Measurements from ENCODE around the gene SYP. TPM values are rescaled to one million over a fixed set of nuclear protein-coding genes. Genes with fewer than 3 reads are reported as not detected.
A peak's percentile ranks its signal among the peaks of the same experiment; 100 is the strongest.

SYP gene
- total RNA-seq, 1 experiment from 2014 or later = 1.9 TPM

GRCh38 chrX:49190821-49191573 lies 9.0 kb downstream of the SYP start:
- Histone ChIP-seq H3K36me3 (replicated peaks; ENCODE audit: control insufficient read depth, insufficient read depth, low read length) (no peaks in the 10 kb centered on the region), H3K4me3 (ENCODE audit: insufficient read depth, low read depth, low read length) (peak overlapping the region; percentile 68), H3K27me3 (ENCODE audit: control insufficient read depth, insufficient read depth, low read length) (no peaks in the 10 kb centered on the region)
- peak; percentile 93 for DNase-seq

GRCh38 chrX:49189606-49190005 lies 10.4 kb downstream of the SYP start:
- no peaks in the 10 kb centered on the region for H3K27me3 ChIP-seq (ENCODE audit: control insufficient read depth, insufficient read depth, low read length)
- DNase-seq = no peak
- H3K36me3 ChIP-seq (replicated peaks; ENCODE audit: control insufficient read depth, insufficient read depth, low read length) = no peaks in the 10 kb centered on the region
- H3K4me3 ChIP-seq (ENCODE audit: insufficient read depth, low read depth, low read length) = no peak overlapping the region

GRCh38 chrX:49188468-49189076 lies 11.4 kb downstream of the SYP start:
- DNase-seq = no peak
- H3K4me3 ChIP-seq (ENCODE audit: insufficient read depth, low read depth, low read length) = no peak overlapping the region
- H3K36me3 ChIP-seq (replicated peaks; ENCODE audit: control insufficient read depth, insufficient read depth, low read length) = no peaks in the 10 kb centered on the region
- no peaks in the 10 kb centered on the region for H3K27me3 ChIP-seq (ENCODE audit: control insufficient read depth, insufficient read depth, low read length)

GRCh38 chrX:49187526-49187925 lies 12.5 kb downstream of the SYP start:
- Histone ChIP-seq H3K4me3 (ENCODE audit: insufficient read depth, low read depth, low read length) (peak overlapping the region; percentile 63; the same call in 1 of the 2 replicates), H3K27me3 (ENCODE audit: control insufficient read depth, insufficient read depth, low read length) (no peaks in the 10 kb centered on the region), H3K36me3 (replicated peaks; ENCODE audit: control insufficient read depth, insufficient read depth, low read length) (no peaks in the 10 kb centered on the region)
- DNase-seq = no peak

GRCh38 chrX:49187028-49187394 lies 13.0 kb downstream of the SYP start:
- H3K4me3 ChIP-seq (ENCODE audit: insufficient read depth, low read depth, low read length) = peak overlapping the region; percentile 63
- DNase-seq = peak; percentile 71

GRCh38 chrX:49186125-49187027 lies 13.6 kb downstream of the SYP start, which contains the start of gene PRICKLE3:
Gene PRICKLE3 (minus strand): TSS chrX:49186373. CDS start chrX:49186297, 76 bp downstream.
- no peaks in the 10 kb centered on the region for H3K36me3 ChIP-seq (replicated peaks; ENCODE audit: control insufficient read depth, insufficient read depth, low read length)
- peak; percentile 86 for DNase-seq
- H3K27me3 ChIP-seq (ENCODE audit: control insufficient read depth, insufficient read depth, low read length) = no peaks in the 10 kb centered on the region
- H3K4me3 ChIP-seq (ENCODE audit: insufficient read depth, low read depth, low read length) = peak within 1 kb of the TSS; percentile 63

More at GRCh38 chrX:49187028-49187394, 13.0 kb downstream of the SYP start:
- H3K36me3 ChIP-seq (replicated peaks; ENCODE audit: control insufficient read depth, insufficient read depth, low read length) = no peaks in the 10 kb centered on the region
- H3K27me3 ChIP-seq (ENCODE audit: control insufficient read depth, insufficient read depth, low read length) = no peaks in the 10 kb centered on the region

GRCh38 chrX:49184294-49185281 lies 15.4 kb downstream of the SYP start:
- Histone ChIP-seq H3K4me3 (ENCODE audit: insufficient read depth, low read depth, low read length) (peak overlapping the region; percentile 38), H3K27me3 (ENCODE audit: control insufficient read depth, insufficient read depth, low read length) (no peaks in the 10 kb centered on the region), H3K36me3 (replicated peaks; ENCODE audit: control insufficient read depth, insufficient read depth, low read length) (peaks cover 1% of the 10 kb centered on the region; the same call in 1 of the 2 replicates)
- peak; percentile 86 for DNase-seq

GRCh38 chrX:49183701-49184281 lies 16.2 kb downstream of the SYP start:
- Histone ChIP-seq H3K27me3 (ENCODE audit: control insufficient read depth, insufficient read depth, low read length) (no peaks in the 10 kb centered on the region), H3K36me3 (replicated peaks; ENCODE audit: control insufficient read depth, insufficient read depth, low read length) (peaks cover 3% of the 10 kb centered on the region), H3K4me3 (ENCODE audit: insufficient read depth, low read depth, low read length) (no peak overlapping the region)
- no peak for DNase-seq

- Histone ChIP-seq H3K27me3 (ENCODE audit: control insufficient read depth, insufficient read depth, low read length) (no peaks in the 10 kb centered on the region), H3K36me3 (replicated peaks; ENCODE audit: control insufficient read depth, insufficient read depth, low read length) (peaks cover 3% of the 10 kb centered on the region), H3K4me3 (ENCODE audit: insufficient read depth, low read depth, low read length) (no peak overlapping the region)
- no peak for DNase-seq
Observed at GRCh38 chrX:49179358-49179757, 20.6 kb downstream of the SYP start.

- H3K27me3 ChIP-seq (ENCODE audit: control insufficient read depth, insufficient read depth, low read length) = no peaks in the 10 kb centered on the region
- H3K36me3 ChIP-seq (replicated peaks; ENCODE audit: control insufficient read depth, insufficient read depth, low read length) = peaks cover 3% of the 10 kb centered on the region
- no peak for DNase-seq
- H3K4me3 ChIP-seq (ENCODE audit: insufficient read depth, low read depth, low read length) = no peak overlapping the region
Observed at GRCh38 chrX:49178537-49178936, 21.5 kb downstream of the SYP start.

- no peak for DNase-seq
- no peak overlapping the region for H3K4me3 ChIP-seq (ENCODE audit: insufficient read depth, low read depth, low read length)
- H3K27me3 ChIP-seq (ENCODE audit: control insufficient read depth, insufficient read depth, low read length) = peaks cover 2% of the 10 kb centered on the region; the same call in 1 of the 2 replicates
- peaks cover 3% of the 10 kb centered on the region for H3K36me3 ChIP-seq (replicated peaks; ENCODE audit: control insufficient read depth, insufficient read depth, low read length)
Observed at GRCh38 chrX:49177873-49178480, 22.0 kb downstream of the SYP start.

- no peak overlapping the region for H3K4me3 ChIP-seq (ENCODE audit: insufficient read depth, low read depth, low read length)
- peak; percentile 30 for DNase-seq
- peaks cover 3% of the 10 kb centered on the region for H3K36me3 ChIP-seq (replicated peaks; ENCODE audit: control insufficient read depth, insufficient read depth, low read length)
- H3K27me3 ChIP-seq (ENCODE audit: control insufficient read depth, insufficient read depth, low read length) = peaks cover 8% of the 10 kb centered on the region
Observed at GRCh38 chrX:49177338-49177833, 22.6 kb downstream of the SYP start.

Data from H7 (cell line).